Subcutaneous adipose tissue (tissue), 4 donors: ENCODE measurements around the gene CCL22. TPM values are rescaled to one million over a fixed set of nuclear protein-coding genes. Genes with fewer than 3 reads are reported as not detected.

Experiments
- total RNA-seq, 4 donors: library from RNA; depleted of rRNA; stranded (reverse); fragments of >200 nt; gene quantifications; one replicate each; pipeline ENCODE4 v1.1.0, GENCODE V29; 2016
- TF ChIP-seq, protein P1 (sequence below): fragments of 450-650 bp; IDR thresholded peaks from one replicate; pipeline ENCODE4 v1.5.1; 2016; ENCODE audit warnings: low read depth, mild to moderate bottlenecking, control low read depth, antibody characterized with exemption, moderate library complexity

Gene CCL22
- total RNA-seq, 4 donors from 2014 or later, result 0.33 to 3.9 TPM; not detected in 2

DNA sequence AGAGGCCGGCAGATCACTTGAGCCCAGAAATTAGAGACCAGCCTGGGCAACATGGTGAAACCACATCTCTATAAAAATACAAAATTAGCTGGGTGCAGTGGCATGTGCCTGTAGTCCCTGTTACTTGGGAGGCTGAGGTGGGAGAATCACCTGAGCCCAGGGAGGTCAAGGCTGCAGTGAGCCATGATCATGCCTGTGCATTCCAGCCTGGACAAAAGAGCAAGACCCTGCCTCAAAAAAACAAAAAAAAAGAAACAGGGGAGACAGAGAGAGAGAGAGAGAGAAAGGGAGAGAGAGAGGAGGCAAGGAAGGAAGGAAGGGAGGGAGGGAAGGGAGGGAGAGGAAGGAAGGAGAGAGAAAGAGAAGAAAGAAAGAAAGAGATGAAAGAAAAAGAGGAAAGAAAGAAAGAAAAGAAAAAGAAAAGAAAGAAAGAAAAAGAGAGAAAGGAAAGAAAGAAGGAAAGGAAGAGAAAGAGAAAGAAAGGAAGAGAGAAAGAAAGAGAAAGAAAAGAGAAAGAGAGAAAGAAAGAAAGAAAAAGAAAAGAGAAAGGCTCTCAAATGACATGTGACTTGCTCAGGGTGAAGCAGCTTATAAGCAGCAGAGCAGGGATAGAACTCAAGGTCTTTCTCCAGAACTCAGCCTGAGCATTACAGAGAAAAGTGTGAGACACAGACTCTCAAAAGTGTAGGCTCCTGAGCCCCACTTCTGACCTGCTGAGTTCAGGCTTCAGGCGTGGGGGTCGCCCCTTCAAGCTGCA is 29.2 kb downstream of the CCL22 start:
- TF ChIP-seq, protein P1, sequence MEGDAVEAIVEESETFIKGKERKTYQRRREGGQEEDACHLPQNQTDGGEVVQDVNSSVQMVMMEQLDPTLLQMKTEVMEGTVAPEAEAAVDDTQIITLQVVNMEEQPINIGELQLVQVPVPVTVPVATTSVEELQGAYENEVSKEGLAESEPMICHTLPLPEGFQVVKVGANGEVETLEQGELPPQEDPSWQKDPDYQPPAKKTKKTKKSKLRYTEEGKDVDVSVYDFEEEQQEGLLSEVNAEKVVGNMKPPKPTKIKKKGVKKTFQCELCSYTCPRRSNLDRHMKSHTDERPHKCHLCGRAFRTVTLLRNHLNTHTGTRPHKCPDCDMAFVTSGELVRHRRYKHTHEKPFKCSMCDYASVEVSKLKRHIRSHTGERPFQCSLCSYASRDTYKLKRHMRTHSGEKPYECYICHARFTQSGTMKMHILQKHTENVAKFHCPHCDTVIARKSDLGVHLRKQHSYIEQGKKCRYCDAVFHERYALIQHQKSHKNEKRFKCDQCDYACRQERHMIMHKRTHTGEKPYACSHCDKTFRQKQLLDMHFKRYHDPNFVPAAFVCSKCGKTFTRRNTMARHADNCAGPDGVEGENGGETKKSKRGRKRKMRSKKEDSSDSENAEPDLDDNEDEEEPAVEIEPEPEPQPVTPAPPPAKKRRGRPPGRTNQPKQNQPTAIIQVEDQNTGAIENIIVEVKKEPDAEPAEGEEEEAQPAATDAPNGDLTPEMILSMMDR, result no peak

DNA sequence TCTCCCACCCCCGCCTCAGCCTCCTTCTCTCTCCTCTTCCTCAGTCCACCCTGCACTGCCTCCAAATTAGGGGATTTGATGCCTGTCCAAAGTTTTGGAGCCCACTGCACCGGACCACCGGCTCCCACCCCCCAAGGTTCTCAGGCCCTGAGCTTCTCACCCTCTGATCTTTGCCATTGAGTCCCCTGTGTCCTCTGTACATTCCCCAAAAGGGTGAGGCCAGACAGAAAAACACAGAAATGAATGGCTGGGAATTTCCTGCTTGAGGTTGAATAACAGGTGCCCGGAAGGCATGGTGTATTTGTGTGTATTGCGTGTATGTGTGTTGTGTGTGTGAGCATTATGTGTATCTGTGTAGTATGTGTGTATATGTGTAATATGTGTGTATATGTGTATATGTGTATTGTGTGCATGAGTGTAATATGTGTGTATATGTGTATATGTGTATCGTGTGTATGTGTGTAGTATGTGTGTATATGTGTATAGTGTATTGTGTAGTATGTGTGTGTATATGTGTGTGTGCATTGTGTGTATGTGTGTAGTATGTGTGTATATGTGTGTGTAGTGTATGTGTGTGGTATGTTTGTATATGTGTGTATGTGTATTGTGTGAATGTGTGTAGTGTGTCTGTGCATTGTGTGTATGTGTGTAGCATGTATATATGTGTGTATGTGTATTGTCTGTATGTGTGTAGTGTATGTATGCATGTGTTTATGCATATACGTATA is 29.9 kb downstream of the CCL22 start:
- TF ChIP-seq, protein P1, result no peak

DNA sequence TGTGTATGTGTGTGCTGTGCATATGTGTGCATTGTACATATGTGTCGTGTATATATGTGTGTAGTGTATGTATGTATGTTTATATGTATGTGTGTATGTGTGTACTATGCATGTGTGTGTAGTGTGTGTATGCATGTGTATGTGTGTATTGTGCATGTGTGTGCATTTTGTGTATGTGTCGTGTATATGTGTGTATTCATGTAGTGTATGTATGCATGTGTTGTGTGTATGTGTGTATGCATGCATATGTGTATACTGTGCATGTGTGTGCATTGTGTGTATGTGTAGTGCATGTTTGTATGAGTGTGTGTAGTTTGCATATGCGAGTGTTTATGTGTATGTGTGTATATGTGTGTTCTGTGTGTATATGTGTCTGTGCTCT is 30.5 kb downstream of the CCL22 start:
- TF ChIP-seq, protein P1, result no peak

DNA sequence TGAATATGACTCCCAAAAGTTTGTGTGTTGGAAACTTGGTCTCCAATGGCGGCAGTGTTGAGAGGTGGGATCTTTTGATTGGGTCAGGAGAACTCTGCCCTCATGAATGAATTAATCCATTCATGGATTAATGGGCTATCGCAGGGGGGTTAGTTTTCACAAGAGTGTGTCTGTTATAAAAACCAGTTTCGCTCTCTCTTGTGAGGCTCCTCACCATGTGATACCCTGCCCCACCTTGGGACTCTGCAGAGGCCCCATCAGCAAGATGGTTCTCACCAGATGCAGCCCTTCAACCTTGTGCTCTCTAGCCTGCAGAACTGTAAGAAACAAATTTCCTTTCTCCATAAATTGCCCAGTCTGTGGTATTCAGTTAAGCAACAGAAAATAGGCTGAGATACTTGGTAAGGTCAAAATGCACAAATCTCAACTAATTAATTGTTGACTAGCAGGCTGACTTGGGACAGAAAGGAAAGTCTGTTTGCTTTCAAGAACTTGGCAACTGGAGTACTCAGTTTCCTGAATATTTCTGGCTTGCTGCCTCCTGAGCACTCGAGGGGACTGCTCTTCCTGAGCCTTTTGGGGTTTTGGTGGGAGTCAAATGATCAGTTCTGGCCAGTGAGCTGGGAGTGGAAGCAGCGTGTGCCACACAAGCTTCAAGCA is 32.2 kb downstream of the CCL22 start:
- TF ChIP-seq, protein P1, result no peak

DNA sequence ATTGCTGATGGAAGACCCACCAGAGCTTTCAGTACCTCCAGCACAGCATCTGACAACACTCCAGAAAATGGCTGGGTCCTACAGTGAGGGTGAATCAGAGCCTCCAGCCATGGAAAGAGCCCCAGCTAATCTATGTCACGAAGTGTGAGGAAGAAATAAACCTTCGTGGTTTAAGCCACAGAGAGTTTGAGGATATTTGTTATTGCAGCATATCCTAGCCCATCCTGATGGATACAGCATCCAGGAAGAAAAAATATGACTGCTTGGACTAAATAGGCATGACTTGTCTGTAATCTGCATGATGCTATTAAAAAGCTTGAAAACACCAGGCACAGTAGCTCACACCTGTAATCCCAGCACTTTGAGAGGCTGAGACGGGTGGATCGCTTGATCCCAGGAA is 32.7 kb downstream of the CCL22 start:
- TF ChIP-seq, protein P1, result no peak

DNA sequence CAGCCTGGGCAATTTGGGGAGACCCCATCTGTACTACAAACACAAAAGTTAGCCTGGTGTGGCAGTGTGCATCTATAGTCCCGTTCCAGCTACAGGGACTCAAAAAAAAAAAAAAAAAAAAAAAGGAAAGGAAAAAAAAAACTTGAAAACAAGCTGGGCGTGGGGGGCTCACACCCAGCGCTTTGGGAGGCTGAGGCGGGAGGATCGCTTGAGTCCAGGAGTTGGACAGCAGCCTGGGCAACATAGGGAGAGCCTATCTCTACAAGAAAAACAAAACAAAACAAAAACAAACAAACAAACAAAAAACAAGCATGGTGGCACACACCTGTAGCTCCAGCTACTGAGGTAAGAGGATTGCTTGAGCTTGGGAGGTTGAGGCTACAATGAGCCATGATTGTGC is 33.1 kb downstream of the CCL22 start:
- TF ChIP-seq, protein P1, result no peak

DNA sequence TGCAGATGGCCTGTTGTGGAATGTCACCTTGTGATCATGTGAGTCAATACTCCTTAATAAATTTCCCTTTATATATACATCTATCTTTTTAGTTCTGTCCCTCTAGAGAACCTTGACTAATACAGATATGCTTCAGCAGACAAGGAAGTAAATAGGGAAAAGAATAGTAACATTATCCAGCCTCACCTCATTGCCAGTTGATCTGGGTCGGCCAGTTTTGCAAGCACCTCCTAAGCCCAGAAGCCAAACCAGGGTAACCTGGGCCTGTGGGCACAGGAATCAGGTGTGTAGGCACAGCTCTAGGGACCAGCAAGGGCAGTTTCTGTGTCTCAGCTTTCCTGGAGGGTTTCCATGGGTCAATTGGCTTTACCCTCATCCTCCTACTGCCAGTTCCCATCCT is 34.1 kb downstream of the CCL22 start:
- TF ChIP-seq, protein P1, result no peak
